HG03108 (cell line): Measurements from ENCODE around the gene LEP.

Source experiments
- ATAC-seq: cut with Tn5 transposase; IDR thresholded peaks from one replicate; pipeline ENCODE4 v1.9.1; 2021; ENCODE audit warnings: moderate library complexity; ENCODE audit not compliant: unreplicated experiment

The LEP gene

GRCh38 chr7:128240696-128241386, at the start of gene LEP:
Gene LEP (plus strand): TSS chr7:128241278. CDS start chr7:128252019, 10,741 bp downstream.
- ATAC-seq = no peak

- no peak for ATAC-seq
These were observed 48.5 kb upstream of the LEP start for GRCh38 chr7:128192497-128193142.

- no peak for ATAC-seq
These were observed 46.4 kb upstream of the LEP start for GRCh38 chr7:128194533-128195282.

GRCh38 chr7:128197589-128197988, 43.5 kb upstream of the LEP start:
- no peak for ATAC-seq

GRCh38 chr7:128197989-128198580, 43.0 kb upstream of the LEP start:
- no peak for ATAC-seq

GRCh38 chr7:128200376-128200775, 40.7 kb upstream of the LEP start:
- ATAC-seq = no peak

GRCh38 chr7:128201067-128201689, 39.9 kb upstream of the LEP start:
- no peak for ATAC-seq

GRCh38 chr7:128201690-128202085, 39.4 kb upstream of the LEP start:
- no peak for ATAC-seq

- no peak for ATAC-seq
These were observed 38.7 kb upstream of the LEP start for GRCh38 chr7:128202287-128202957.

- ATAC-seq = no peak
These were observed 38.0 kb upstream of the LEP start for GRCh38 chr7:128203047-128203491.

GRCh38 chr7:128203710-128204214, 37.3 kb upstream of the LEP start:
- ATAC-seq = no peak

- no peak for ATAC-seq
These were observed 36.6 kb upstream of the LEP start for GRCh38 chr7:128204455-128204854.

GRCh38 chr7:128205068-128205467, 36.0 kb upstream of the LEP start:
- no peak for ATAC-seq

- ATAC-seq = no peak
These were observed 34.9 kb upstream of the LEP start for GRCh38 chr7:128206017-128206746.

- ATAC-seq = no peak
These were observed 34.2 kb upstream of the LEP start for GRCh38 chr7:128206747-128207500.

GRCh38 chr7:128207609-128208008, 33.5 kb upstream of the LEP start:
- no peak for ATAC-seq

GRCh38 chr7:128209229-128210035, 31.6 kb upstream of the LEP start:
- no peak for ATAC-seq

- ATAC-seq = no peak
These were observed 31.1 kb upstream of the LEP start for GRCh38 chr7:128210036-128210347.
